Left renal pelvis (tissue), 4 donors: ENCODE data around the gene OLFM4. TPM values are rescaled to one million over a fixed set of nuclear protein-coding genes. Genes with fewer than 3 reads are reported as not detected.

Experiments
- DNase-seq, 4 donors: peaks; one replicate each; pipeline ENCODE4 v3.0.0-alpha.2; 2013; ENCODE audit warnings: low read depth in 4 of 4, low spot score in 3 of 4
- polyA plus RNA-seq, 4 donors: library from polyadenylated mRNA; unstranded; fragments of 120-200 nt; gene quantifications; one replicate each; pipeline ENCODE4 v1.2.1, GENCODE V29; 2013; ENCODE audit not compliant: insufficient read length in 4 of 4

The OLFM4 gene
- polyA plus RNA-seq, 4 donors: 0.18 to 0.83 (median 0.57) TPM

- DNase-seq: no peak
These were observed 36.1 kb downstream of the OLFM4 start for GRCh38 chr13:53064731-53065130.

GRCh38 chr13:53066411-53066810 is 37.8 kb downstream of the OLFM4 start:
- DNase-seq: no peak

- DNase-seq: no peak
These were observed 40.2 kb downstream of the OLFM4 start for GRCh38 chr13:53068585-53069520.

GRCh38 chr13:53069800-53070199 is 41.2 kb downstream of the OLFM4 start:
- no peak for DNase-seq

- no peak for DNase-seq
These were observed 45.1 kb downstream of the OLFM4 start for GRCh38 chr13:53073711-53074110.

GRCh38 chr13:53074114-53074513 is 45.5 kb downstream of the OLFM4 start:
- no peak for DNase-seq

- DNase-seq: no peak
These were observed 46.9 kb downstream of the OLFM4 start for GRCh38 chr13:53075356-53076041.

GRCh38 chr13:53079691-53080090 is 51.1 kb downstream of the OLFM4 start:
- DNase-seq: no peak

- no peak for DNase-seq
These were observed 60.3 kb downstream of the OLFM4 start for GRCh38 chr13:53088871-53089270.

- no peak for DNase-seq
These were observed 61.3 kb downstream of the OLFM4 start for GRCh38 chr13:53089951-53090350.

GRCh38 chr13:53090461-53090860 is 61.8 kb downstream of the OLFM4 start:
- no peak for DNase-seq

- no peak for DNase-seq
These were observed 64.3 kb downstream of the OLFM4 start for GRCh38 chr13:53092931-53093330.

- DNase-seq: no peak
These were observed 69.8 kb downstream of the OLFM4 start for GRCh38 chr13:53098455-53098854.

- no peak for DNase-seq
These were observed 71.9 kb downstream of the OLFM4 start for GRCh38 chr13:53100394-53101063.

Other genes starting within 250 kb of the OLFM4 start
- gene PCDH8, start 180.2 kb upstream of the OLFM4 start, polyA plus RNA-seq: under 1 TPM in 2 of 4 donors, not detected in 2; 0.10 to 0.23 TPM